H9 (cell line): Measurements from ENCODE around the gene ATF7. TPM values are rescaled to one million over a fixed set of nuclear protein-coding genes. Genes with fewer than 3 reads are reported as not detected.

Experiments
- DNase-seq: peaks from one replicate; pipeline ENCODE4 v3.0.0-alpha.2; 2017
- H2AFZ ChIP-seq: one replicate; pipeline ENCODE4 v1.6.1; 2013; ENCODE audit warnings: mild to moderate bottlenecking, low read length, control low read depth, moderate library complexity
- H2AK5ac ChIP-seq: 2 replicates; pipeline ENCODE4 v1.6.1; 2013; ENCODE audit warnings: low read length, control low read depth, mixed read lengths; ENCODE audit not compliant: insufficient read length
- H2BK120ac ChIP-seq: one replicate; pipeline ENCODE4 v1.6.1; 2013; ENCODE audit warnings: low read depth, mild to moderate bottlenecking, low read length, control low read depth, inconsistent platforms; ENCODE audit not compliant: poor library complexity, severe bottlenecking
- H2BK12ac ChIP-seq: 2 replicates; pipeline ENCODE4 v1.6.1; 2013; ENCODE audit warnings: low read length, control low read depth, mixed read lengths, low read depth; ENCODE audit not compliant: insufficient read length
- H2BK15ac ChIP-seq: 2 replicates; pipeline ENCODE4 v1.6.1; 2013; ENCODE audit warnings: low read depth, low read length, control low read depth
- H2BK20ac ChIP-seq: one replicate; pipeline ENCODE4 v1.6.1; 2013; ENCODE audit warnings: low read depth, mild to moderate bottlenecking, low read length, control low read depth, inconsistent platforms; ENCODE audit not compliant: poor library complexity, severe bottlenecking
- H2BK5ac ChIP-seq: 2 replicates; pipeline ENCODE4 v1.6.1; 2013; ENCODE audit warnings: low read length, control low read depth, mixed read lengths; ENCODE audit not compliant: insufficient read length
- H3K14ac ChIP-seq: 2 replicates; pipeline ENCODE4 v1.6.1; 2013; ENCODE audit warnings: low read length, control low read depth; ENCODE audit not compliant: insufficient read depth
- H3K18ac ChIP-seq: 2 replicates; pipeline ENCODE4 v1.6.1; 2013; ENCODE audit warnings: low read depth, mild to moderate bottlenecking, mixed read lengths, low read length, control low read depth; ENCODE audit not compliant: insufficient read length
- H3K23ac ChIP-seq: 2 replicates; pipeline ENCODE4 v1.6.1; 2013; ENCODE audit warnings: low read length, control low read depth, mixed read lengths, low read depth; ENCODE audit not compliant: insufficient read length
- H3K23me2 ChIP-seq: 2 replicates; pipeline ENCODE4 v1.6.1; 2013; ENCODE audit warnings: low read depth, mild to moderate bottlenecking, mixed read lengths, low read length, control low read depth; ENCODE audit not compliant: insufficient read length, poor library complexity, severe bottlenecking
- H3K27ac ChIP-seq: 2 replicates; pipeline ENCODE4 v1.5.1; 2013; ENCODE audit warnings: low read length, control low read depth, mixed read lengths, low read depth; ENCODE audit not compliant: insufficient read length
- H3K27me3 ChIP-seq: 2 replicates; pipeline ENCODE4 v1.6.1; 2013; ENCODE audit warnings: low read length, control low read depth, inconsistent platforms; ENCODE audit not compliant: insufficient read depth
- H3K4ac ChIP-seq: 2 replicates; pipeline ENCODE4 v1.6.1; 2013; ENCODE audit warnings: low read depth, mild to moderate bottlenecking, control low read depth, inconsistent platforms, low read length, moderate library complexity
- H3K4me1 ChIP-seq: 2 replicates; pipeline ENCODE4 v1.6.1; 2013; ENCODE audit warnings: low read length, control low read depth, inconsistent platforms; ENCODE audit not compliant: insufficient read depth
- H3K4me2 ChIP-seq: 2 replicates; pipeline ENCODE4 v1.6.1; 2013; ENCODE audit warnings: low read length, control low read depth, mixed read lengths; ENCODE audit not compliant: insufficient read length, insufficient read depth
- H3K56ac ChIP-seq: 2 replicates; pipeline ENCODE4 v1.6.1; 2013; ENCODE audit warnings: low read depth, mild to moderate bottlenecking, mixed read lengths, low read length, control low read depth; ENCODE audit not compliant: insufficient read length
- H3K79me1 ChIP-seq: 2 replicates; pipeline ENCODE4 v1.6.1; 2013; ENCODE audit warnings: low read depth, mild to moderate bottlenecking, moderate library complexity, low read length, control low read depth, inconsistent platforms; ENCODE audit not compliant: insufficient read depth, poor library complexity, severe bottlenecking
- H3K79me2 ChIP-seq: 2 replicates; pipeline ENCODE4 v1.6.1; 2013; ENCODE audit warnings: low read length, control low read depth, inconsistent platforms; ENCODE audit not compliant: insufficient read depth
- H3K9ac ChIP-seq: 2 replicates; pipeline ENCODE4 v1.6.1; 2013; ENCODE audit warnings: low read length, control low read depth, mixed read lengths; ENCODE audit not compliant: insufficient read length; ENCODE audit errors: extremely low read depth
- H3K9me3 ChIP-seq: one replicate; pipeline ENCODE4 v1.6.1; 2013; ENCODE audit warnings: low read depth, low read length, inconsistent platforms; ENCODE audit not compliant: control insufficient read depth
- H3T11ph ChIP-seq: one replicate; pipeline ENCODE4 v1.6.1; 2013; ENCODE audit warnings: mild to moderate bottlenecking, low read length, control low read depth, inconsistent platforms
- H4K20me1 ChIP-seq: one replicate; pipeline ENCODE4 v1.6.1; 2013; ENCODE audit not compliant: control insufficient read depth, insufficient read length, insufficient read depth
- H4K5ac ChIP-seq: 2 replicates; pipeline ENCODE4 v1.6.1; 2013; ENCODE audit warnings: low read depth, mild to moderate bottlenecking, mixed read lengths, low read length, control low read depth; ENCODE audit not compliant: insufficient read length
- H4K8ac ChIP-seq: replicated peaks from 2 replicates; pipeline ENCODE4 v1.6.1; 2013; ENCODE audit warnings: low read length, control low read depth, mixed read lengths, low read depth; ENCODE audit not compliant: insufficient read length
- H4K91ac ChIP-seq: 2 replicates; pipeline ENCODE4 v1.6.1; 2013; ENCODE audit warnings: low read depth, mild to moderate bottlenecking, moderate library complexity, mixed read lengths, low read length, control low read depth; ENCODE audit not compliant: insufficient read length
- H3K27ac Mint-ChIP-seq, 3 experiments: 2 replicates in 2 of 3; 3 replicates in 1 of 3; pipeline ENCODE4 v1.8.0; 2020 to 2021; ENCODE audit warnings: mixed read lengths in 3 of 3, mild to moderate bottlenecking in 1 of 3, moderate library complexity in 1 of 3
- H3K27me3 Mint-ChIP-seq: 2 replicates; pipeline ENCODE4 v1.8.0; 2021; ENCODE audit warnings: low read depth, mild to moderate bottlenecking, moderate library complexity, mixed read lengths
- H3K36me3 Mint-ChIP-seq, 3 experiments: 2 replicates in 2 of 3; 3 replicates in 1 of 3; pipeline ENCODE4 v1.8.0; 2020 to 2021; ENCODE audit warnings: low read depth in 3 of 3, mixed read lengths in 3 of 3; ENCODE audit not compliant: insufficient read depth in 1 of 3
- H3K4me1 Mint-ChIP-seq, 2 experiments: 2 replicates each; pipeline ENCODE4 v1.8.0; 2020; ENCODE audit warnings: mixed read lengths in 2 of 2
- H3K4me3 Mint-ChIP-seq, 2 experiments: 2 replicates in 1 of 2; 3 replicates in 1 of 2; pipeline ENCODE4 v1.8.0; 2020 to 2021; ENCODE audit warnings: mild to moderate bottlenecking in 2 of 2, mixed read lengths in 2 of 2, moderate library complexity in 1 of 2
- H3K9me3 Mint-ChIP-seq, 2 experiments: 2 replicates in 1 of 2; 3 replicates in 1 of 2; pipeline ENCODE4 v1.8.0; 2020; ENCODE audit warnings: mild to moderate bottlenecking in 2 of 2, mixed read lengths in 2 of 2, moderate library complexity in 1 of 2
- CTCF ChIP-seq: fragments of 200-600 bp; sonication (generic); conservative IDR thresholded peaks from 3 replicates; pipeline ENCODE4 v1.8.0; 2021; ENCODE audit warnings: antibody characterized with exemption, mild to moderate bottlenecking
- WGBS: extraction: QIAGEN DNeasy Blood & Tissue Kit; methylation state at CpG from one replicate; pipeline ENCODE4 v1.1.7; 2013; ENCODE audit warnings: missing lambda C conversion rate, low lambda C conversion rate, mixed read lengths; ENCODE audit not compliant: insufficient read length; ENCODE audit errors: extremely low coverage; 5-methylcytosine and 5-hydroxymethylcytosine counted together
- total RNA-seq: library from RNA; stranded (reverse); gene quantifications from 2 replicates; pipeline ENCODE4 v1.2.1, GENCODE V29; 2021

ATF7 gene
- total RNA-seq, 1 experiment from 2014 or later: 17.7 TPM

GRCh38 chr12:53575502-53576249 lies 50.5 kb downstream of the ATF7 start:
- Histone ChIP-seq H2BK12ac (no peak overlapping the region), H3K27ac (no peak overlapping the region), H3K4me2 (no peak overlapping the region), H2BK120ac (no peak overlapping the region), H3K4ac (no peak overlapping the region), H3K27me3 (no peaks in the 10 kb centered on the region), H2BK15ac (no peak overlapping the region), H3K79me1 (no peaks in the 10 kb centered on the region), H4K91ac (no peak overlapping the region), H3K18ac (no peak overlapping the region), H2BK20ac (no peak overlapping the region), H3K9me3 (no peaks in the 10 kb centered on the region), H3K14ac (no peak overlapping the region), H4K8ac (no peak overlapping the region), H3K79me2 (no peaks in the 10 kb centered on the region), H4K20me1 (no peaks in the 10 kb centered on the region), H3K23ac (no peak overlapping the region), H3K56ac (no peak overlapping the region), H3K9ac (no peak overlapping the region), H3K23me2 (no peaks in the 10 kb centered on the region), H2BK5ac (no peak overlapping the region), H3T11ph (no peak overlapping the region), H4K5ac (no peak overlapping the region), H2AFZ (no peak overlapping the region), H2AK5ac (no peak overlapping the region), H3K4me1 (no peaks in the 10 kb centered on the region)
- Mint-ChIP-seq H3K27me3 (no peaks in the 10 kb centered on the region), H3K4me1 (peaks cover 6% of the 10 kb centered on the region in 2 experiments; a peak in 2 of 4 replicates), H3K27ac (peak overlapping the region in 1 of 3 experiments; percentile 49; a peak in 2 of 7 replicates), H3K4me3 (no peak overlapping the region), H3K9me3 (peaks cover 0 to 2% of the 10 kb centered on the region in 2 experiments; a peak in 1 of 5 replicates), H3K36me3 (peaks cover 3 to 8% (median 5%) of the 10 kb centered on the region in 3 experiments; a peak in 4 of 7 replicates)
- no peak for DNase-seq
- TF ChIP-seq CTCF: no peak
- WGBS: no CpG with 5 or more reads among the region's 3 CpGs
